Neural cell (in vitro differentiated cells): ENCODE results near the gene PCNA.

Experiments used
- CTCF ChIP-seq: fragments of 450-650 bp; IDR thresholded peaks from 2 replicates; pipeline ENCODE4 v1.5.1; 2014; ENCODE audit warnings: antibody characterized with exemption, mild to moderate bottlenecking, moderate library complexity; ENCODE audit not compliant: poor library complexity, severe bottlenecking
- EP300 ChIP-seq: fragments of 450-650 bp; conservative IDR thresholded peaks from 2 replicates; pipeline ENCODE4 v1.6.1; 2014; ENCODE audit warnings: antibody characterized with exemption, mild to moderate bottlenecking, moderate library complexity; ENCODE audit not compliant: poor library complexity, severe bottlenecking
- MXI1 ChIP-seq: fragments of 450-650 bp; conservative IDR thresholded peaks from 2 replicates; pipeline ENCODE4 v1.6.1; 2014; ENCODE audit warnings: antibody characterized with exemption, mild to moderate bottlenecking; ENCODE audit not compliant: poor library complexity, severe bottlenecking

- TF ChIP-seq MXI1 (no peak), CTCF (no peak), EP300 (no peak)
These were observed 9.1 kb upstream of the PCNA start for GRCh38 chr20:5128886-5129285.
